GM23338 (cell line): ENCODE measurements around the gene SYNPO2. TPM values are rescaled to one million over a fixed set of nuclear protein-coding genes. Genes with fewer than 3 reads are reported as not detected.

ENCODE experiments used
- ATAC-seq: fragments of 200-7000 bp; cut with Tn5 transposase; 3 replicates; pipeline ENCODE4 v1.9.1; 2020
- DNase-seq: peaks from one replicate; pipeline ENCODE4 v3.0.0-alpha.2; 2015; ENCODE audit warnings: low spot score
- H2AFZ ChIP-seq: fragments of 200-600 bp; sonication (generic); 2 replicates; pipeline ENCODE4 v1.8.0; 2016; ENCODE audit warnings: antibody characterized with exemption, mild to moderate bottlenecking, moderate library complexity
- H3F3A ChIP-seq: fragments of 200-600 bp; sonication (generic); replicated peaks from 2 replicates; pipeline ENCODE4 v1.8.0; 2017; ENCODE audit warnings: antibody characterized with exemption, mixed run types, low read depth
- H3K27ac ChIP-seq: fragments of 200-600 bp; sonication (generic); 2 replicates; pipeline ENCODE4 v1.6.1; 2016; ENCODE audit warnings: low read depth
- H3K27me3 ChIP-seq: fragments of 200-600 bp; sonication (generic); 2 replicates; pipeline ENCODE4 v1.8.0; 2016; ENCODE audit warnings: mild to moderate bottlenecking, mixed run types, moderate library complexity; ENCODE audit not compliant: insufficient read depth
- H3K36me3 ChIP-seq: fragments of 200-600 bp; sonication (generic); 2 replicates; pipeline ENCODE4 v1.8.0; 2016; ENCODE audit warnings: mild to moderate bottlenecking; ENCODE audit not compliant: insufficient read depth
- H3K4me1 ChIP-seq: fragments of 200-600 bp; sonication (generic); 2 replicates; pipeline ENCODE4 v1.8.0; 2016; ENCODE audit warnings: mild to moderate bottlenecking, moderate library complexity; ENCODE audit not compliant: insufficient read depth
- H3K4me2 ChIP-seq: fragments of 200-600 bp; sonication (generic); 2 replicates; pipeline ENCODE4 v1.7.1; 2017; ENCODE audit warnings: mixed run types
- H3K4me3 ChIP-seq: fragments of 200-600 bp; sonication (generic); 2 replicates; pipeline ENCODE4 v1.6.1; 2016; ENCODE audit warnings: mixed run types
- H3K79me2 ChIP-seq: fragments of 200-600 bp; sonication (generic); replicated peaks from 2 replicates; pipeline ENCODE4 v1.8.0; 2017; ENCODE audit warnings: mild to moderate bottlenecking; ENCODE audit not compliant: insufficient read depth
- H3K9me2 ChIP-seq: fragments of 200-600 bp; sonication (generic); 2 replicates; pipeline ENCODE4 v1.8.0; 2017; ENCODE audit not compliant: insufficient read depth
- H4K20me1 ChIP-seq: fragments of 200-600 bp; sonication (generic); replicated peaks from 2 replicates; pipeline ENCODE4 v1.8.0; 2017; ENCODE audit warnings: mild to moderate bottlenecking; ENCODE audit not compliant: insufficient read depth
- H3K27ac Mint-ChIP-seq: 2 replicates; pipeline ENCODE4 v1.8.0; 2020; ENCODE audit warnings: inconsistent platforms, mild to moderate bottlenecking, moderate library complexity, mixed read lengths
- H3K27me3 Mint-ChIP-seq: 3 replicates; pipeline ENCODE4 v1.8.0; 2022; ENCODE audit warnings: low read depth, mild to moderate bottlenecking, moderate library complexity, mixed read lengths, inconsistent platforms; ENCODE audit not compliant: insufficient read depth, poor library complexity
- H3K36me3 Mint-ChIP-seq: 3 replicates; pipeline ENCODE4 v1.8.0; 2021; ENCODE audit warnings: low read depth, mild to moderate bottlenecking, inconsistent platforms, moderate library complexity, mixed read lengths
- H3K4me1 Mint-ChIP-seq: 3 replicates; pipeline ENCODE4 v1.8.0; 2020; ENCODE audit warnings: mild to moderate bottlenecking, inconsistent platforms, mixed read lengths
- H3K4me3 Mint-ChIP-seq: 3 replicates; pipeline ENCODE4 v1.8.0; 2021; ENCODE audit warnings: moderate library complexity, mild to moderate bottlenecking, inconsistent platforms, mixed read lengths
- H3K9me3 Mint-ChIP-seq: 3 replicates; pipeline ENCODE4 v1.8.0; 2020; ENCODE audit warnings: moderate library complexity, mild to moderate bottlenecking, inconsistent platforms, mixed read lengths
- CREB1 ChIP-seq: fragments of 250-450 bp; sonication (Bioruptor Pico); IDR thresholded peaks from 2 replicates; pipeline ENCODE4 v1.5.0; 2020; ENCODE audit warnings: low read depth, mild to moderate bottlenecking, moderate library complexity
- CTCF ChIP-seq, 2 experiments: fragments of 200-600 bp in 1 of 2; sonication (generic) in 1 of 2; conservative IDR thresholded peaks; 2 replicates each; pipeline versions ENCODE4 v1.5.1 to v1.6.1; 2016 to 2017; ENCODE audit warnings: antibody characterized with exemption in 2 of 2, low read depth in 2 of 2, mild to moderate bottlenecking in 2 of 2, moderate library complexity in 1 of 2
- EZH2 ChIP-seq: fragments of 200-600 bp; sonication (generic); IDR thresholded peaks from one replicate; pipeline ENCODE4 v1.8.0; 2017; ENCODE audit warnings: antibody characterized with exemption, mild to moderate bottlenecking, low read depth; ENCODE audit not compliant: unreplicated experiment
- EZH2phosphoT487 ChIP-seq: fragments of 200-600 bp; sonication (generic); IDR thresholded peaks from one replicate; pipeline ENCODE4 v1.8.1; 2018; ENCODE audit warnings: antibody characterized with exemption; ENCODE audit not compliant: unreplicated experiment
- JUNB ChIP-seq: IDR thresholded peaks from one replicate; pipeline ENCODE4 v1.6.1; 2016; ENCODE audit warnings: antibody characterized with exemption; ENCODE audit not compliant: unreplicated experiment
- NANOG ChIP-seq: IDR thresholded peaks from 2 replicates; pipeline ENCODE4 v1.6.1; 2016; ENCODE audit warnings: antibody characterized with exemption, borderline replicate concordance
- POLR2AphosphoS5 ChIP-seq: IDR thresholded peaks from 2 replicates; pipeline ENCODE4 v1.6.1; 2016; ENCODE audit warnings: antibody characterized with exemption, low read depth
- REST ChIP-seq: IDR thresholded peaks from one replicate; pipeline ENCODE4 v1.6.1; 2018; ENCODE audit warnings: antibody characterized with exemption; ENCODE audit not compliant: unreplicated experiment
- ZNF114 ChIP-seq: fragments of 250-450 bp; sonication (Bioruptor Pico); IDR thresholded peaks from 2 replicates; pipeline ENCODE4 v1.5.0; 2020; ENCODE audit warnings: mild to moderate bottlenecking, moderate library complexity
- ZNF331 ChIP-seq: fragments of 250-450 bp; sonication (Bioruptor Pico); IDR thresholded peaks from 2 replicates; pipeline ENCODE4 v1.5.0; 2020; ENCODE audit warnings: low read depth, mild to moderate bottlenecking, moderate library complexity
- ZNF462 ChIP-seq: fragments of 250-450 bp; sonication (Bioruptor Pico); IDR thresholded peaks from 2 replicates; pipeline ENCODE4 v1.5.0; 2020; ENCODE audit warnings: mild to moderate bottlenecking, moderate library complexity
- polyA plus RNA-seq: library from polyadenylated mRNA; unstranded; fragments of >200 nt; fragmentation: Nextera tagmentation; extraction: Ambion mirVana; gene quantifications from 2 replicates; pipeline ENCODE4 v1.2.1, GENCODE V29; 2016
- total RNA-seq: library from RNA; depleted of rRNA; stranded (reverse); fragments of >200 nt; shearing (Covaris generic); gene quantifications from 2 replicates; pipeline ENCODE4 v1.2.3, GENCODE V29; 2014

Gene SYNPO2
- total and polyA plus RNA-seq, 2 experiments from 2014 or later, result 2.1 to 3.4 TPM

GRCh38 chr4:118869808-118870342 is 18.8 kb upstream of the SYNPO2 start (continued):
- no peak for TF ChIP-seq ZNF462 (CRISPR knock-in tag)
- no peak for TF ChIP-seq EZH2phosphoT487
- TF ChIP-seq ZNF331 (CRISPR knock-in tag), result no peak
- TF ChIP-seq NANOG, result no peak
- TF ChIP-seq JUNB, result no peak
- TF ChIP-seq CTCF (conservative IDR thresholded peaks at IDR 0.05; ENCODE audit: low read depth in 2 of 2), result no peak
- TF ChIP-seq POLR2AphosphoS5, result no peak

GRCh38 chr4:118872181-118872580 is 16.5 kb upstream of the SYNPO2 start:
- DNase-seq (no peak), ATAC-seq (no peak)
- Histone ChIP-seq H3K27ac (no peak overlapping the region), H3K27me3 (no peaks in the 10 kb centered on the region), H3K9me2 (no peaks in the 10 kb centered on the region), H3K4me2 (no peak overlapping the region), H2AFZ (no peak overlapping the region), H3K79me2 (no peaks in the 10 kb centered on the region), H3F3A (no peaks in the 10 kb centered on the region), H3K4me1 (peaks cover 20% of the 10 kb centered on the region), H4K20me1 (no peaks in the 10 kb centered on the region), H3K4me3 (no peak overlapping the region), H3K36me3 (no peaks in the 10 kb centered on the region)
- no peaks in the 10 kb centered on the region for H3K27me3 Mint-ChIP-seq
- peaks cover 4% of the 10 kb centered on the region for H3K36me3 Mint-ChIP-seq
- no peak overlapping the region for H3K27ac Mint-ChIP-seq
- H3K4me1 Mint-ChIP-seq, result peaks cover 21% of the 10 kb centered on the region
- H3K4me3 Mint-ChIP-seq, result no peak overlapping the region
- peaks cover 3% of the 10 kb centered on the region; the same call in 2 of the 3 replicates for H3K9me3 Mint-ChIP-seq
- TF ChIP-seq ZNF114, result no peak
- TF ChIP-seq EZH2phosphoT487, result no peak
- no peak for TF ChIP-seq ZNF331 (CRISPR knock-in tag)
- TF ChIP-seq CREB1 (CRISPR knock-in tag), result no peak
- TF ChIP-seq REST, result no peak
- TF ChIP-seq JUNB, result no peak
- no peak for TF ChIP-seq EZH2
- no peak for TF ChIP-seq CTCF (conservative IDR thresholded peaks at IDR 0.05; ENCODE audit: low read depth in 2 of 2)
